T-cell (primary cell): ENCODE results near the gene SLC48A1. TPM values are rescaled to one million over a fixed set of nuclear protein-coding genes. Genes with fewer than 3 reads are reported as not detected.
A peak's percentile ranks its signal among the peaks of the same experiment; 100 is the strongest.

Experiments used
- ATAC-seq, 4 experiments: fragments of 200-7000 bp in 3 of 4; fragments of 150-1000 bp in 1 of 4; cut with Tn5 transposase; replicated peaks in 1 of 4; 1 replicate in 3 of 4; 2 replicates in 1 of 4; pipeline ENCODE4 v1.10.0; 2021; ENCODE audit warnings: moderate library complexity in 3 of 4, mild to moderate bottlenecking in 2 of 4, moderate number of reproducible peaks in 1 of 4
- CTCF ChIA-PET, 2 donors: fragments of 300-600 bp; sonication (Branson Sonifier 250); formaldehyde crosslinking; loops; one replicate each; lab custom pipeline; 2022; ENCODE audit warnings: antibody characterized with exemption in 2 of 2; lab: Charles Lee
- POLR2A ChIA-PET, 2 donors: fragments of 300-600 bp; sonication (Branson Sonifier 250); formaldehyde crosslinking; loops; one replicate each; lab custom pipeline; 2022; ENCODE audit warnings: antibody characterized with exemption in 2 of 2; lab: Charles Lee
- DNase-seq, 35 experiments: peaks; one replicate each; pipeline versions ENCODE4 v3.0.0 to v3.0.0-alpha.2; 2013 to 2023
- H3K27ac ChIP-seq: one replicate; pipeline ENCODE4 v1.5.1; 2013; ENCODE audit warnings: low read length
- H3K27me3 ChIP-seq, 2 experiments: replicated peaks in 1 of 2; 1 replicate in 1 of 2; 2 replicates in 1 of 2; pipeline versions ENCODE4 v1.6.1 to v1.7.0; 2013; ENCODE audit warnings: low read length in 1 of 2, mixed read lengths in 1 of 2; ENCODE audit not compliant: control insufficient read depth in 2 of 2, insufficient read depth in 2 of 2; ENCODE audit errors: extremely low read depth in 1 of 2
- H3K36me3 ChIP-seq, 2 donors: 1 replicate in 1 of 2; 2 replicates in 1 of 2; pipeline versions ENCODE4 v1.6.1 to v1.7.0; 2013; ENCODE audit warnings: low read length in 1 of 2; ENCODE audit not compliant: control insufficient read depth in 2 of 2, insufficient read depth in 1 of 2; ENCODE audit errors: extremely low read depth in 1 of 2
- H3K4me1 ChIP-seq, 2 experiments: 1 replicate in 1 of 2; 2 replicates in 1 of 2; pipeline versions ENCODE4 v1.6.1 to v1.7.0; 2013; ENCODE audit warnings: low read length in 2 of 2, mixed read lengths in 1 of 2; ENCODE audit not compliant: insufficient read depth in 2 of 2, control insufficient read depth in 1 of 2; ENCODE audit errors: extremely low read depth in 1 of 2
- H3K4me3 ChIP-seq, 2 donors: 1 replicate in 1 of 2; 2 replicates in 1 of 2; pipeline versions ENCODE4 v1.5.1 to v1.7.0; 2013; ENCODE audit warnings: mild to moderate bottlenecking in 2 of 2, low read length in 1 of 2, moderate library complexity in 1 of 2; ENCODE audit not compliant: control insufficient read depth in 1 of 2; ENCODE audit errors: extremely low read depth in 1 of 2
- H3K9me3 ChIP-seq: 2 replicates; pipeline ENCODE4 v1.7.0; 2013
- H3K27ac Mint-ChIP-seq, 2 donors: one replicate each; pipeline ENCODE4 v1.8.0; 2020 to 2021; ENCODE audit warnings: mild to moderate bottlenecking in 2 of 2, mixed read lengths in 2 of 2
- H3K27me3 Mint-ChIP-seq, 2 donors: one replicate each; pipeline ENCODE4 v1.8.0; 2021 to 2022; ENCODE audit warnings: mixed read lengths in 2 of 2
- H3K36me3 Mint-ChIP-seq: one replicate; pipeline ENCODE4 v1.8.0; 2021; ENCODE audit warnings: mixed read lengths
- H3K4me1 Mint-ChIP-seq, 3 donors: one replicate each; pipeline ENCODE4 v1.8.0; 2020 to 2022; ENCODE audit warnings: mixed read lengths in 3 of 3, mild to moderate bottlenecking in 1 of 3
- H3K4me3 Mint-ChIP-seq, 3 donors: one replicate each; pipeline ENCODE4 v1.8.0; 2020 to 2022; ENCODE audit warnings: mild to moderate bottlenecking in 3 of 3, mixed read lengths in 3 of 3, moderate library complexity in 3 of 3
- H3K9me3 Mint-ChIP-seq, 3 donors: one replicate each; pipeline ENCODE4 v1.8.0; 2020 to 2022; ENCODE audit warnings: mixed read lengths in 3 of 3
- WGBS: methylation state at CpG from one replicate; pipeline ENCODE4 v1.1.5; 2013; ENCODE audit warnings: missing lambda C conversion rate; ENCODE audit not compliant: insufficient coverage; 5-methylcytosine and 5-hydroxymethylcytosine counted together
- total RNA-seq, 35 experiments: library from RNA in 6 of 35; stranded (reverse) in 6 of 35; fragments of 120-200 nt in 1 of 35; gene quantifications; one replicate each; pipeline versions ENCODE4 v1.2.1 to v1.2.4 and lab custom pipeline; 2013 to 2026

Gene SLC48A1
- total RNA-seq, 5 donors from 2014 or later (not counting 1 experiment from before 2014, with no cell fraction given): 5.8 to 13.7 (median 10.2) TPM

DNA sequence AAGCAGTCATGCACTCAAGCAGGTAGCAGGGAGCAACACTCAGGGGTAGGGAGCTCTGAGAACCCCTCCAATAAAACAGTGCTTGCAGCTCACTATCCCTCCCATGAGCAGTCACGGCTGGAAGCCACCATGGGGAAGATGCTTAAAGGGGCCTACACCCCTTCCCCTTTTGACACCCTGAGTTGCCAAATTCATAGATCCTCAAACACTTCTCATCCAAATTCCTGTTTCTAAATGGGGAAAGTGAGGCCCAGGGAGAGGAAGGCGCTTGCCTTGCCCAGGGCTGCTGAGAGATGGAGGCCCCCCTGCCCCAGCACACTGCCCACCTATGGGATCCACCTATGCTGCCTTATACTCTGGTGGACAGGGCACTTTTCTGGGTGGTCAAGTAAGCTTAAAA is 40.5 kb upstream of the SLC48A1 start:
- Histone ChIP-seq H3K4me3 (no peak overlapping the region), H3K36me3 (no peaks in the 10 kb centered on the region), H3K4me1 (no peaks in the 10 kb centered on the region), H3K27ac (no peak overlapping the region), H3K27me3 (no peaks in the 10 kb centered on the region), H3K9me3 (no peaks in the 10 kb centered on the region)
- peaks cover 4% of the 10 kb centered on the region for H3K36me3 Mint-ChIP-seq
- H3K27me3 Mint-ChIP-seq: no peaks in the 10 kb centered on the region
- H3K9me3 Mint-ChIP-seq: no peaks in the 10 kb centered on the region
- CTCF ChIA-PET: interaction anchor here in 1 of 2 donors (1.9 kb wide), 1 partner anchor 9 kb away, joined by 7 read pairs; no protein-coding TSS in a partner anchor
- H3K27ac Mint-ChIP-seq: no peak overlapping the region
- H3K4me3 Mint-ChIP-seq: no peak overlapping the region
- WGBS: no CpG with 5 or more reads among the region's 2 CpGs
- POLR2A ChIA-PET: interaction anchor here in 1 of 2 donors (0.5 kb wide), 1 partner anchor 110 kb away, joined by 6 read pairs; no protein-coding TSS in a partner anchor
- no peak for DNase-seq
- no peak for ATAC-seq
- peaks cover 0 to 2% (median 0%) of the 10 kb centered on the region in 3 donors for H3K4me1 Mint-ChIP-seq

DNA sequence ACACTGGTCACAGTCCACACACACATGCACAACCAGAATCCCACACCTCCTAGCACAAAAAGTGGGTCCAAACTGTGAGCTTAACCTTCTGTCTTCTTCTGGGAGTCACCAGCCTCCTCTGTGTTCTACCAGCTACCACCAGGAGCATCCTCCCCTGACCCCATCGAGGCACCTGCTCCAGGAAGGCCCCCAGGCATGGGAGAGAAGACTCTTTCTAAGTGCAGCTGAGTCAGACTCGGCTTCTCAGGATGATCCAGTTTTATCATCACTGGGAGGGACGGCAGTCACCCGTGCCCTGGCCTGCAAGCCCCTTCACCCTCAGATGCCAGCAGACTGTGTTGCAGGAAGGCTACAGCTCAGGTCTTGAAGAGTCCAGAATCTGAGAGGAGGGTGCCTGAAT is 39.9 kb upstream of the SLC48A1 start:
- peaks cover 0 to 2% of the 10 kb centered on the region in 2 experiments for H3K4me1 ChIP-seq
- H3K27me3 Mint-ChIP-seq: no peaks in the 10 kb centered on the region
- CTCF ChIA-PET: interaction anchor here (1.2 to 1.9 kb wide), 3 partner anchors 9 to 34 kb away, joined by 3 to 7 read pairs (median 5); no protein-coding TSS in a partner anchor
- H3K27me3 ChIP-seq: no peaks in the 10 kb centered on the region
- no peak for DNase-seq
- H3K4me3 ChIP-seq: no peak overlapping the region
- WGBS: 95% methylated on average over 4 of the region's 4 CpGs
- no peaks in the 10 kb centered on the region for H3K9me3 ChIP-seq
- H3K27ac ChIP-seq: no peak overlapping the region
- H3K36me3 Mint-ChIP-seq: no peaks in the 10 kb centered on the region
- H3K27ac Mint-ChIP-seq: no peak overlapping the region
- H3K4me3 Mint-ChIP-seq: no peak overlapping the region
- ATAC-seq: no peak
- H3K9me3 Mint-ChIP-seq: no peaks in the 10 kb centered on the region
- POLR2A ChIA-PET: interaction anchor here in 1 of 2 donors (0.5 kb wide), 1 partner anchor 25 kb away, joined by 6 read pairs; the partner anchor contains the start of gene RAPGEF3
- no peaks in the 10 kb centered on the region for H3K36me3 ChIP-seq
- H3K4me1 Mint-ChIP-seq: peaks cover 0 to 2% (median 0%) of the 10 kb centered on the region in 3 donors

DNA sequence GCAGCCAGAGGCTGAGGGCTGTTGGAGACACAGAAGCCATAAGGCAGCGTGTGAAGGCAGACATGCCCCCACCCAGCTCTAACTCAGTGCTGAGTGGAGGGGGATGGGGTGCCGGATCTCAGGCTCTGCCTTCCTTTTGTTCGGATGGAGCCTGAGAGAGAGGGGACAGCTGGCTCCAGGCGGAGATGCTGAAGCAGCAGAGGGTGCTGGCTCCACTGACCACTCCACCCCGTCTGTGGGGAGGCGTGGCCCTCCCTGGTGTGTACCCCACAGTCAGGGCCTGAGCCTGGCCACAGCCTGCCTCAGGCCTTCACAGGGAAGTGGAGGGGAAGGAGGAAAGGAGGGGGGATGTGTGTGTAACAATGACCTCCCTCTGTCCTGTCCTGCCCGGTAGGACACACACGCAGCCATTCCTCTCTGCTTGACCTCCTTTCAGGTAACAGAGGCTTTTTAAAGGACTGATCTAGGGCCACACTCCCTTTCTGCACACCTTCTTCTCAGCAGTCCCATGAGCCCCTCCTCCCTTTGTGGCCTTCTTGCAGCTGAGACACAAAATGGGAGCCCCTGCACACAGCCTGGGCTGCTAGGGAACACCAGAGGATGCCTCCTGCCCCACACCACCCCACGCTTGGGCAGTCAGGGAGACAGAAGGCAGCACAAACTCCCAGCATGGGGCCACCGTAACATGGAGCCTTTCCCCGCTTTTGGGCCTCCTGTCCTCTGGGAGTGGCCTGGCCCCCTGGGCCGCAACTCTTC is 38.1 kb upstream of the SLC48A1 start:
- H3K27me3 ChIP-seq: no peaks in the 10 kb centered on the region
- no peak overlapping the region for H3K27ac ChIP-seq
- ATAC-seq: no peak
- CTCF ChIA-PET: interaction anchor here in 1 of 2 donors (1.1 kb wide), 1 partner anchor 9 kb away, joined by 3 read pairs; no protein-coding TSS in a partner anchor
- H3K4me1 ChIP-seq: peaks cover 0 to 6% of the 10 kb centered on the region in 2 experiments
- H3K27ac Mint-ChIP-seq: peak overlapping the region in 1 of 2 donors; percentile 18
- POLR2A ChIA-PET: no interaction called here
- 91% methylated on average over 8 of the region's 12 CpGs for WGBS
- H3K36me3 Mint-ChIP-seq: no peaks in the 10 kb centered on the region
- H3K9me3 Mint-ChIP-seq: no peaks in the 10 kb centered on the region
- no peak overlapping the region for H3K4me3 ChIP-seq
- no peaks in the 10 kb centered on the region for H3K9me3 ChIP-seq
- H3K27me3 Mint-ChIP-seq: no peaks in the 10 kb centered on the region
- H3K36me3 ChIP-seq: no peaks in the 10 kb centered on the region
- H3K4me3 Mint-ChIP-seq: no peak overlapping the region
- peaks cover 4 to 12% (median 7%) of the 10 kb centered on the region in 3 donors for H3K4me1 Mint-ChIP-seq
- no peak for DNase-seq

DNA sequence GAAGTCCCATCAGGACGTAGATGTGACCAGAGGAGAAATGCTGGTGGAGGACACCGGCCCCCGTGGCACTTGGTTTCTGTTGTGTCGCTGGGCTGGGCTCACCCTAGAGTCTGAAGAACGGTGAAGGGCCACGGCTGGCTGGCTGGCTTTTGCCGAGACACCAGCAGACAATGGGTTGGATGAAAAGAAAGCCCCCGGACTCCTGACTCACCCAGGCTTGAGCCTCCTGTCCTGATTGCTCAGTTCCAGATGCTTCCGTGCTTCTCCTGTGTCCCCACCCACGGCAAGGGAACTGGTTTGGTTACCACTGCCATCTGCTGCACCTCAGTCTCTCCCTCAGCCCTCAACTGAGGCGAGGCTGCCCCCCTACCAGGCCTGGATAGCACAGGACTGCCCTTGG is 37.4 kb upstream of the SLC48A1 start:
- H3K4me1 ChIP-seq: peaks cover 0 to 11% of the 10 kb centered on the region in 2 experiments
- no peaks in the 10 kb centered on the region for H3K36me3 ChIP-seq
- Mint-ChIP-seq H3K9me3 (no peaks in the 10 kb centered on the region), H3K27me3 (no peaks in the 10 kb centered on the region), H3K36me3 (no peaks in the 10 kb centered on the region), H3K4me1 (peaks cover 12 to 19% (median 14%) of the 10 kb centered on the region in 3 donors), H3K4me3 (no peak overlapping the region), H3K27ac (no peak overlapping the region)
- DNase-seq: no peak
- ATAC-seq: no peak
- ChIA-PET CTCF (no interaction called here), POLR2A (no interaction called here)
- H3K9me3 ChIP-seq: no peaks in the 10 kb centered on the region
- no peak overlapping the region for H3K27ac ChIP-seq
- 95% methylated on average over 10 of the region's 11 CpGs for WGBS
- H3K4me3 ChIP-seq: no peak overlapping the region
- H3K27me3 ChIP-seq: no peaks in the 10 kb centered on the region

DNA sequence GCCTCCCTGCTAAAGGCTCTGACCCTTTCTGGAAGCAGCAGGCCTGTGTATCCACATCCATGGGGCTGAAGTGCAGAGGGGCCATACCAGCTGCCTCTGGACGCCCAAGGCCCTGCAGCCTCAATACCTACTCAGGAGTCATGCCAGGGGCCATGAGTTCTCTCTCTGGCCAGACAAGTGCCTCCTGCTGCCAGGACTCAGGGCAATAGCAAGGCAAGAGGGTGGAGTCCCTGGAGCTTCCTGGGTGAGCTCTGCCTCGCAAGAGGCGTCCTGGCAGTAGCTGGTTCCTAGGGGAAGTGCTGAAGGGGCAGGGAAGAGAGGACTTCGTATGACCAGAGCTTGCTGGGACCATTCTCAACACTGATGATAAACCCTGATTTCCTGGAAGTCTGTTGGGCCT is 36.8 kb upstream of the SLC48A1 start:
- Histone ChIP-seq H3K9me3 (no peaks in the 10 kb centered on the region), H3K27ac (no peak overlapping the region), H3K4me1 (peaks cover 3 to 16% of the 10 kb centered on the region in 2 experiments), H3K27me3 (no peaks in the 10 kb centered on the region), H3K4me3 (no peak overlapping the region), H3K36me3 (no peaks in the 10 kb centered on the region)
- Mint-ChIP-seq H3K27ac (no peak overlapping the region), H3K27me3 (no peaks in the 10 kb centered on the region), H3K9me3 (no peaks in the 10 kb centered on the region), H3K36me3 (no peaks in the 10 kb centered on the region), H3K4me3 (no peak overlapping the region), H3K4me1 (peaks cover 17 to 25% (median 20%) of the 10 kb centered on the region in 3 donors)
- CTCF ChIA-PET: no interaction called here
- no peak for ATAC-seq
- no peak for DNase-seq
- 64% methylated on average over 4 of the region's 4 CpGs for WGBS
- POLR2A ChIA-PET: no interaction called here

DNA sequence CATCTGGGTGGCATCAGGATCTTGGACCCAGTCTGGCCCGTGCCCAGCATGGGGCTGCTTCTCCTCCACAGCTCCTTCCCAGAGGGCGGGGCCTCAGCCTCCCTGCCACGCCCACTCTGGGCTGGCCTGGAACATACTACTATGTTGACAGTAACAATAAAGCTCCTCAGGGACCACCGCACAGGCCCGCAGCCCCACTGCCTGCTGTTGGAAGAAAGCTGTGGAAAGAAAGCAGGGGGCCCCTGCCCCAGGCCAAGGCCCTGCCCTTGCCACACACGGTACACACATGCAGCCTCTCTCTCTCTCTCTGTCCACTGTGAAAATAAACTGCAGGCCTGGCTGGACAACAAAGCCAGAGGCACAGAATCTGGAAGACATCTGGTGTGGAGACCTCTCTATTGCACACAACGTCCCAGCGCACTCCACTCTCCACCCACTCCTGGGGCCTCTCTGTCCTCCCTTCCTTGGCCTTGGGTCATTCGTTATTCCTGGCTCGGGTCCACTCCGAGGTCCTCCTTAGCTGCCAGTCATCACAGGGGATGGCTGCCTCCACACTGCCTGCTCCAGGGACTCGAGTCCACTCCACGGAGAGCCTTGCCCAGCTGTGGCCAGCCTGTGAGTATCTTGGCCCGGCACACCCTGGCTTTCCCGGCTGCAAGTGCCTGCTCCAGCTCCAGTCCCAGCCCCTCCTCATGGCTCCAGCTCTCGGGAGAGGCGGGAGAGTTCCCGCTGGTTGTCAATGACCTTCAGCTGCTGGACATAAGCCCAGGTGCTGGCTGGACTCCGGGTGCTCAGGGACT is 36.0 kb upstream of the SLC48A1 start:
- 97% methylated on average over 12 of the region's 19 CpGs for WGBS
- POLR2A ChIA-PET: interaction anchor here in 1 of 2 donors (0.5 kb wide), 1 partner anchor 19 kb away, joined by 3 read pairs; no protein-coding TSS in a partner anchor

More for the DNA sequence above, 36.0 kb upstream of the SLC48A1 start:
- H3K36me3 Mint-ChIP-seq: no peaks in the 10 kb centered on the region
- CTCF ChIA-PET: no interaction called here
- Histone ChIP-seq H3K27me3 (no peaks in the 10 kb centered on the region), H3K36me3 (no peaks in the 10 kb centered on the region), H3K27ac (no peak overlapping the region), H3K4me1 (peaks cover 9 to 25% of the 10 kb centered on the region in 2 experiments), H3K9me3 (no peaks in the 10 kb centered on the region), H3K4me3 (no peak overlapping the region)
- no peak for ATAC-seq
- H3K27ac Mint-ChIP-seq: no peak overlapping the region
- no peak for DNase-seq
- no peaks in the 10 kb centered on the region for H3K27me3 Mint-ChIP-seq
- no peak overlapping the region for H3K4me3 Mint-ChIP-seq
- peaks cover 25 to 33% (median 25%) of the 10 kb centered on the region in 3 donors for H3K4me1 Mint-ChIP-seq
- no peaks in the 10 kb centered on the region for H3K9me3 Mint-ChIP-seq
